GM19240 (cell line): Measurements from ENCODE around the gene MBP.

Source experiments
- DNase-seq: peaks from one replicate; pipeline ENCODE4 v3.0.0; 2011; ENCODE audit warnings: low spot score; ENCODE audit not compliant: insufficient read length

The MBP gene

GRCh38 chr18:77052297-77052982 lies 80.1 kb downstream of the MBP start:
- no peak for DNase-seq

- no peak for DNase-seq
These were observed 80.8 kb downstream of the MBP start for GRCh38 chr18:77051581-77052296.

- no peak for DNase-seq
These were observed 82.6 kb downstream of the MBP start for GRCh38 chr18:77049938-77050337.

GRCh38 chr18:77047803-77048419 lies 84.7 kb downstream of the MBP start:
- no peak for DNase-seq

- DNase-seq, result no peak
These were observed 85.6 kb downstream of the MBP start for GRCh38 chr18:77046994-77047393.

GRCh38 chr18:77046409-77046808 lies 86.2 kb downstream of the MBP start:
- DNase-seq, result no peak

- DNase-seq, result no peak
These were observed 86.9 kb downstream of the MBP start for GRCh38 chr18:77045677-77046076.

- no peak for DNase-seq
These were observed 87.5 kb downstream of the MBP start for GRCh38 chr18:77044866-77045664.

- no peak for DNase-seq
These were observed 88.9 kb downstream of the MBP start for GRCh38 chr18:77043541-77044280.

GRCh38 chr18:77042583-77042982 lies 90.0 kb downstream of the MBP start:
- DNase-seq, result no peak

GRCh38 chr18:77039196-77040130 lies 93.1 kb downstream of the MBP start:
- no peak for DNase-seq

GRCh38 chr18:77038182-77038858 lies 94.3 kb downstream of the MBP start:
- DNase-seq, result no peak

GRCh38 chr18:77037567-77037966 lies 95.0 kb downstream of the MBP start:
- no peak for DNase-seq

- DNase-seq, result no peak
These were observed 97.0 kb downstream of the MBP start for GRCh38 chr18:77035380-77036187.

GRCh38 chr18:77033575-77033974 lies 99.0 kb downstream of the MBP start:
- DNase-seq, result no peak

GRCh38 chr18:77032181-77032701 lies 100.3 kb downstream of the MBP start:
- no peak for DNase-seq

- no peak for DNase-seq
These were observed 100.9 kb downstream of the MBP start for GRCh38 chr18:77031662-77032061.

GRCh38 chr18:77030201-77030600 lies 102.4 kb downstream of the MBP start:
- no peak for DNase-seq
